Heart left ventricle (tissue), 16 donors: Measurements from ENCODE around the gene CCL22. TPM values are rescaled to one million over a fixed set of nuclear protein-coding genes. Genes with fewer than 3 reads are reported as not detected.

Experiments used
- ATAC-seq, 4 donors: fragments of 200-7000 bp; cut with Tn5 transposase; one replicate each; pipeline ENCODE4 v1.9.1; 2020 to 2022; ENCODE audit warnings: moderate library complexity in 4 of 4, mild to moderate bottlenecking in 3 of 4, moderate number of reproducible peaks in 1 of 4
- DNase-seq, 5 donors: peaks; one replicate each; pipeline ENCODE4 v3.0.0-alpha.2; 2020
- H3K27ac ChIP-seq, 12 donors: fragments of 200-600 bp; sonication (generic) in 4 of 12; one replicate each; pipeline versions ENCODE4 v1.5.0 to v1.8.0; 2016 to 2022; ENCODE audit warnings: mild to moderate bottlenecking in 2 of 12
- H3K27me3 ChIP-seq, 9 donors: fragments of 200-600 bp; sonication (generic) in 2 of 9; one replicate each; pipeline versions ENCODE4 v1.5.1 to v1.8.0; 2016 to 2022; ENCODE audit warnings: mild to moderate bottlenecking in 3 of 9
- H3K36me3 ChIP-seq, 9 donors: fragments of 200-600 bp; sonication (generic) in 2 of 9; one replicate each; pipeline versions ENCODE4 v1.5.0 to v1.8.0; 2018 to 2022; ENCODE audit warnings: mild to moderate bottlenecking in 2 of 9
- H3K4me1 ChIP-seq, 12 donors: fragments of 200-600 bp; sonication (generic) in 4 of 12; one replicate each; pipeline versions ENCODE4 v1.5.0 to v1.8.0; 2016 to 2022; ENCODE audit warnings: mild to moderate bottlenecking in 3 of 12
- H3K4me3 ChIP-seq, 12 donors: fragments of 200-600 bp; sonication (generic) in 4 of 12; one replicate each; pipeline versions ENCODE4 v1.5.0 to v1.8.0; 2017 to 2022; ENCODE audit warnings: mild to moderate bottlenecking in 9 of 12, moderate library complexity in 4 of 12
- H3K9me3 ChIP-seq, 12 donors: fragments of 200-600 bp; sonication (generic) in 4 of 12; one replicate each; pipeline versions ENCODE4 v1.5.0 to v1.8.0; 2016 to 2022; ENCODE audit warnings: mild to moderate bottlenecking in 1 of 12
- CTCF ChIP-seq, 12 donors: fragments of 200-600 bp; sonication (generic) in 4 of 12; IDR thresholded peaks; one replicate each; pipeline versions ENCODE4 v1.5.0 to v1.8.0; 2018 to 2022; ENCODE audit warnings: antibody characterized with exemption in 12 of 12, mild to moderate bottlenecking in 5 of 12
- POLR2A ChIP-seq, 2 donors: fragments of 450-650 bp; IDR thresholded peaks; one replicate each; pipeline ENCODE4 v1.6.1; 2017; ENCODE audit warnings: antibody characterized with exemption in 2 of 2, mild to moderate bottlenecking in 2 of 2, moderate library complexity in 2 of 2
- WGBS, 4 donors: extraction: QIAGEN DNeasy Blood & Tissue Kit in 2 of 4; methylation state at CpG; one replicate each; pipeline versions ENCODE4 v1.1.5 to v1.1.7; 2013 to 2018; 5-methylcytosine and 5-hydroxymethylcytosine counted together
- intact Hi-C, 10 donors: fragments of 100-400 bp; cut with DNase I; formaldehyde crosslinking; loops; one replicate each; pipeline versions ENCODE4 v1.11.1 to v1.14.2; 2022
- polyA plus RNA-seq, 2 donors: library from polyadenylated mRNA; stranded (reverse); fragments of 200-250 nt; gene quantifications; one replicate each; pipeline ENCODE4 v1.2.3, GENCODE V29; 2013
- total RNA-seq, 9 donors: library from RNA; depleted of rRNA in 2 of 9; stranded (reverse); fragments of >200 nt in 2 of 9; fragmentation: NEBNext Ultra II Directional in 3 of 9; extraction: Animal tissue kit (Norgen Biotek cat#: 25700) in 3 of 9; gene quantifications; one replicate each; pipeline versions ENCODE4 v1.1.0 to v1.2.4, GENCODE V29; 2016 to 2023
- donor health status: ischemic (EF 13 %, LVEDD 7.1; RV severe dilation, severe dysfunction).
- donor health status: healthy with polysubstance abuse.
- donor health status: DM: no; HTN: yes; CAD: no.
- donor health status: DM: no; HTN: no; CAD: no.
- donor health status: ischemic (EF 25% LVEDD 6.9; RV normal size, moderate dysfunction).
- donor health status: ischemic (EF 25% LVEDD 5.7; RV mildly dilated, moderate dysfunction).
- donor health status: healthy.
- donor health status: DM: yes; HTN: yes; CAD: no.
- donor health status: ischemic (EF 35%, LVEDD 5.7; RV mildly dilated, moderate dysfunction).
- donor health status: nonischemic (EF 11% LVEDD 7.7; RV severe dilation, severe dysfunction).
- donor health status: DM: yes; HTN: yes; CAD: no.
- donor health status: PGD.
- donor health status: ischemic (EF 29% LVEDD 5.4; RV normal size, mild dysfunction).
- donor health status: nonischemic (EF 23%, LVEDD 6.1; RV moderate dilation, normal function).

The CCL22 gene
- total and polyA plus RNA-seq, 11 donors = 0.06 to 0.24 (median 0.12) TPM; not detected in 5

- no peak for DNase-seq
- intact Hi-C loops = loop anchor here in 4 of 10 donors (5.0 to 10.0 kb wide), 2 partner anchors 39 to 327 kb away; partner anchors contain the start of gene CX3CL1 (in 2 of the 4)
- Histone ChIP-seq H3K27ac (no peak overlapping the region), H3K36me3 (no peaks in the 10 kb centered on the region), H3K9me3 (no peaks in the 10 kb centered on the region), H3K4me1 (peaks cover 0 to 27% (median 16%) of the 10 kb centered on the region in 12 donors), H3K4me3 (no peak overlapping the region), H3K27me3 (no peaks in the 10 kb centered on the region)
- no peak for ATAC-seq
- WGBS, 4 donors = 40 to 81% (median 71%) methylated on average over 7 to 12 of the region's 12 CpGs
- TF ChIP-seq CTCF (IDR thresholded peaks at IDR 0.05) = no peak
- TF ChIP-seq POLR2A (IDR thresholded peaks at IDR 0.05) = no peak
These were observed 52.9 kb downstream of the CCL22 start for GRCh38 chr16:57411362-57411976.

GRCh38 chr16:57412584-57412983, 54.0 kb downstream of the CCL22 start:
- no peak for TF ChIP-seq POLR2A (IDR thresholded peaks at IDR 0.05)
- no peak for TF ChIP-seq CTCF (IDR thresholded peaks at IDR 0.05)
- DNase-seq (no peak), ATAC-seq (no peak)
- 93 to 100% (median 95%) methylated on average over 2 to 9 of the region's 9 CpGs for WGBS, 4 donors
- H3K36me3 ChIP-seq = no peaks in the 10 kb centered on the region
- H3K27me3 ChIP-seq = no peaks in the 10 kb centered on the region
- no peak overlapping the region for H3K4me3 ChIP-seq
- no peaks in the 10 kb centered on the region for H3K9me3 ChIP-seq
- no peak overlapping the region for H3K27ac ChIP-seq
- H3K4me1 ChIP-seq = peaks cover 3 to 39% (median 27%) of the 10 kb centered on the region in 12 donors
- intact Hi-C loops = loop anchor here in 4 of 10 donors (5.0 to 10.0 kb wide), 2 partner anchors 40 to 328 kb away; partner anchors contain the start of gene CX3CL1 (in 2 of the 4)

DNA sequence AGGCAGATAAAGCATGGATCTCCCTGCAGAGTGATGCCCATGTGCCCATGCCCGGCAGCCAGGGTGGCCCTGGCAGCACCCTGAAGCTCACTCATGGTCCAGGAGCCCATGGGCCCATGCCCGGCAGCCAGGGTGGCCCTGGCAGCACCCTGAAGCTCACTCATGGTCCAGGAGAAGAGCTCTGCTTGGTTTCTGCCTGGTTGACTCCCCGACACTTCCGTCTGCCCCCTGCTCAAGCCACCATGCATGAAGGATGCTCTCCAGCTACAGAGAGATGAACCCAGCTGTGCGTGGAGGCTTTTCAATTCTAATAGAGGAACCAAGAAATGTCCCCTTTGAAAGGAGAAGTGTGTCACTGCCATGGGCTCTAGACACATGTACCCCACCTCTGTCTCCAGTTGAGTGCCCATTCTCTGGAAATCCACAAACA, 54.7 kb downstream of the CCL22 start:
- ATAC-seq (no peak), DNase-seq (no peak)
- Histone ChIP-seq H3K9me3 (no peaks in the 10 kb centered on the region), H3K36me3 (no peaks in the 10 kb centered on the region), H3K27ac (no peak overlapping the region), H3K4me1 (peaks cover 3 to 43% (median 29%) of the 10 kb centered on the region in 12 donors), H3K27me3 (no peaks in the 10 kb centered on the region), H3K4me3 (no peak overlapping the region)
- intact Hi-C loops = loop anchor here in 4 of 10 donors (5.0 to 10.0 kb wide), 2 partner anchors 41 to 329 kb away; partner anchors contain the start of gene CX3CL1 (in 2 of the 4)
- TF ChIP-seq CTCF (IDR thresholded peaks at IDR 0.05) (no peak), POLR2A (IDR thresholded peaks at IDR 0.05) (no peak)
- 87 to 97% (median 91%) methylated on average over 4 to 5 of the region's 5 CpGs for WGBS, 4 donors

GRCh38 chr16:57413733-57414132, 55.1 kb downstream of the CCL22 start:
- Histone ChIP-seq H3K9me3 (no peaks in the 10 kb centered on the region), H3K27me3 (no peaks in the 10 kb centered on the region), H3K36me3 (no peaks in the 10 kb centered on the region), H3K4me1 (peaks cover 7 to 43% (median 30%) of the 10 kb centered on the region in 12 donors), H3K4me3 (no peak overlapping the region), H3K27ac (no peak overlapping the region)
- DNase-seq (no peak), ATAC-seq (no peak)
- TF ChIP-seq POLR2A (IDR thresholded peaks at IDR 0.05) = no peak
- TF ChIP-seq CTCF (IDR thresholded peaks at IDR 0.05) = no peak
- intact Hi-C loops = loop anchor here in 4 of 10 donors (2.0 to 10.0 kb wide), 3 partner anchors 37 to 329 kb away; partner anchors contain the start of gene CX3CL1 (in 2 of the 4)
- WGBS, 4 donors = 78 to 90% (median 81%) methylated on average over 5 to 7 of the region's 7 CpGs

Other genes with a start within 250 kb of the CCL22 start
- 10 to 100 TPM; 48.8 to 71.9 (median 65.8) TPM for gene PSME3IP1, start 172.7 kb upstream of the CCL22 start, total RNA-seq
- gene PSME3IP1, start 172.7 kb upstream of the CCL22 start, polyA plus RNA-seq = 10 to 100 TPM; 37.8 to 74.6 TPM
- gene RSPRY1, start 172.5 kb upstream of the CCL22 start, total RNA-seq = 10 to 100 TPM; 13.4 to 22.9 (median 17.1) TPM
- gene RSPRY1, start 172.5 kb upstream of the CCL22 start, polyA plus RNA-seq = 10 to 100 TPM in 1 of 2 donors, 1 to 10 TPM in 1; 5.4 to 22.2 TPM
- 10 to 100 TPM; 43.9 to 68.8 (median 52.1) TPM for gene ARL2BP, start 113.5 kb upstream of the CCL22 start, total RNA-seq
- 10 to 100 TPM; 40.3 to 83.5 TPM for gene ARL2BP, start 113.5 kb upstream of the CCL22 start, polyA plus RNA-seq
- 10 to 100 TPM in 1 of 9 donors, 1 to 10 TPM in 8; 2.0 to 14.8 (median 2.4) TPM for gene PLLP, start 74.1 kb upstream of the CCL22 start, total RNA-seq
- gene PLLP, start 74.1 kb upstream of the CCL22 start, polyA plus RNA-seq = 10 to 100 TPM in 1 of 2 donors, 1 to 10 TPM in 1; 8.2 to 10.4 TPM
- 10 to 100 TPM in 8 of 9 donors, 1 to 10 TPM in 1; 8.3 to 59.5 (median 15.4) TPM for gene CX3CL1, start 13.7 kb downstream of the CCL22 start, total RNA-seq
- gene CX3CL1, start 13.7 kb downstream of the CCL22 start, polyA plus RNA-seq = 10 to 100 TPM; 13.7 to 15.5 TPM
- 1 to 10 TPM in 2 of 9 donors, not detected in 7; 1.0 to 4.0 TPM for gene CCL17, start 46.0 kb downstream of the CCL22 start, total RNA-seq
- gene CCL17, start 46.0 kb downstream of the CCL22 start, polyA plus RNA-seq = under 1 TPM in 1 of 2 donors, not detected in 1; 0.26 TPM
- 10 to 100 TPM; 41.0 to 73.2 (median 51.7) TPM for gene CIAPIN1, start 88.6 kb downstream of the CCL22 start, total RNA-seq
- gene CIAPIN1, start 88.6 kb downstream of the CCL22 start, polyA plus RNA-seq = 10 to 100 TPM; 22.4 to 73.2 TPM
- 100 to 1,000 TPM; 126 to 331 (median 191) TPM for gene COQ9, start 88.7 kb downstream of the CCL22 start, total RNA-seq
- gene COQ9, start 88.7 kb downstream of the CCL22 start, polyA plus RNA-seq = 100 to 1,000 TPM; 156 to 436 TPM
- 10 to 100 TPM; 37.4 to 99.8 (median 48.7) TPM for gene POLR2C, start 103.9 kb downstream of the CCL22 start, total RNA-seq
- 10 to 100 TPM; 19.9 to 69.4 TPM for gene POLR2C, start 103.9 kb downstream of the CCL22 start, polyA plus RNA-seq
- gene DOK4, start 127.7 kb downstream of the CCL22 start, total RNA-seq = 10 to 100 TPM in 3 of 9 donors, 1 to 10 TPM in 6; 6.4 to 14.8 (median 7.9) TPM
- 1 to 10 TPM; 5.9 to 6.7 TPM for gene DOK4, start 127.7 kb downstream of the CCL22 start, polyA plus RNA-seq
- gene CCDC102A, start 177.8 kb downstream of the CCL22 start, total RNA-seq = 10 to 100 TPM in 2 of 9 donors, 1 to 10 TPM in 7; 3.3 to 17.0 (median 6.8) TPM
- gene CCDC102A, start 177.8 kb downstream of the CCL22 start, polyA plus RNA-seq = 1 to 10 TPM; 4.4 to 8.1 TPM
- 1 to 10 TPM in 1 of 9 donors, under 1 TPM in 3, not detected in 5; 0.07 to 1.4 (median 0.11) TPM for gene ADGRG5, start 183.9 kb downstream of the CCL22 start, total RNA-seq
- gene ADGRG5, start 183.9 kb downstream of the CCL22 start, polyA plus RNA-seq = under 1 TPM in 1 of 2 donors, not detected in 1; 0.04 TPM